Measurements from ENCODE around the gene TRIM31. TPM values are rescaled to one million over a fixed set of nuclear protein-coding genes. Genes with fewer than 3 reads are reported as not detected.

TRIM31 gene
- total and polyA plus RNA-seq, 10 of the 15 experiments (the other 5 are each of a cell fraction or from before 2014, with no cell fraction given), result 0.09 to 20.5 (median 0.31) TPM; not detected in 3

GRCh38 chr6:30061092-30061857, 51.6 kb downstream of the TRIM31 start, which contains the start of gene POLR1H (continued):
- peak; percentile 77; the same call in 1 of the 2 replicates for TF ChIP-seq LARP7 (IDR thresholded peaks at IDR 0.05)
- no peak for TF ChIP-seq MTA3 (IDR thresholded peaks at IDR 0.05; ENCODE audit: borderline replicate concordance, low read length)
- no peak for TF ChIP-seq RCOR1 (conservative IDR thresholded peaks at IDR 0.05; ENCODE audit: low read depth, low read length)
- no peak for TF ChIP-seq CTCF (IDR thresholded peaks at IDR 0.05 in 2 of 3, conservative IDR thresholded peaks at IDR 0.05 in 1 of 3; ENCODE audit: control insufficient read depth in 2 of 3, extremely low read depth in 1 of 3, insufficient read depth in 1 of 3, low read depth in 3 of 3, low read length in 3 of 3)
- TF ChIP-seq RELB (IDR thresholded peaks at IDR 0.05; ENCODE audit: low read depth), result peak; percentile 99
- TF ChIP-seq CREB1 (IDR thresholded peaks at IDR 0.05; ENCODE audit: low read depth), result peak; percentile 99
- TF ChIP-seq SP1 (IDR thresholded peaks at IDR 0.05; ENCODE audit: low read depth, low read length), result peak; percentile 84
- TF ChIP-seq CBFB (IDR thresholded peaks at IDR 0.05; ENCODE audit: low read depth), result peak; percentile 85; the same call in 1 of the 2 replicates
- no peak for TF ChIP-seq CEBPB (IDR thresholded peaks at IDR 0.05; ENCODE audit: borderline replicate concordance in 1 of 2, low read depth in 2 of 2, low read length in 2 of 2)
- no peak for TF ChIP-seq ZBTB33 (IDR thresholded peaks at IDR 0.05)
- TF ChIP-seq TCF3 (IDR thresholded peaks at IDR 0.05; ENCODE audit: borderline replicate concordance, insufficient read depth, low read depth, low read length), result no peak
- no peak; the same call in 1 of the 2 replicates for TF ChIP-seq JUND (IDR thresholded peaks at IDR 0.05; ENCODE audit: low read depth, low read length)
- peak; percentile 80 for TF ChIP-seq IKZF1 (conservative IDR thresholded peaks at IDR 0.05)
- TF ChIP-seq TCF12 (IDR thresholded peaks at IDR 0.05; ENCODE audit: low read depth, low read length), result no peak
- no peak for TF ChIP-seq SMC3 (IDR thresholded peaks at IDR 0.05; ENCODE audit: borderline replicate concordance, low read length)
- TF ChIP-seq ZNF592 (IDR thresholded peaks at IDR 0.05), result peak; percentile 50; the same call in 1 of the 2 replicates
- peak; percentile 55; the same call in 1 of the 2 replicates for TF ChIP-seq HDGF (IDR thresholded peaks at IDR 0.05)
- TF ChIP-seq RFX5 (IDR thresholded peaks at IDR 0.05; ENCODE audit: low read depth, low read length), result peak; percentile 32; the same call in 1 of the 2 replicates
- TF ChIP-seq TCF7 (IDR thresholded peaks at IDR 0.05; ENCODE audit: borderline replicate concordance), result peak; percentile 30

All from GM12878 (cell line).